ENCODE measurements around the gene CNPY2.
"Not testable (repeated sequence)": the region's sequence is repeated elsewhere in the genome, so short reads cannot be mapped to it uniquely, and the experiment has no call there.

The CNPY2 gene

GRCh38 chr12:56341616-56342015, 25.8 kb upstream of the CNPY2 start:
- no peak overlapping the region for H3K27ac ChIP-seq
- H3K4me3 ChIP-seq (ENCODE audit: low read depth in 1 of 2, low read length in 1 of 2): no peak overlapping the region
- H3K9me3 ChIP-seq: no peaks in the 10 kb centered on the region
- TF ChIP-seq CTCF (IDR thresholded peaks at IDR 0.05): no peak
- peaks cover 16 to 17% of the 10 kb centered on the region in 2 experiments for H3K4me1 ChIP-seq (ENCODE audit: control insufficient read depth in 1 of 2, insufficient read depth in 1 of 2, low read depth in 1 of 2, low read length in 1 of 2)
- H3K27me3 ChIP-seq: no peaks in the 10 kb centered on the region
- peaks cover 56% of the 10 kb centered on the region for H3K36me3 ChIP-seq

GRCh38 chr12:56339158-56339422, 23.3 kb upstream of the CNPY2 start:
- Histone ChIP-seq H3K27ac (peak overlapping the region; percentile 59), H3K27me3 (no peaks in the 10 kb centered on the region), H3K9me3 (no peaks in the 10 kb centered on the region), H3K36me3 (peaks cover 32% of the 10 kb centered on the region), H3K4me3 (ENCODE audit: low read depth in 1 of 2, low read length in 1 of 2) (no peak overlapping the region), H3K4me1 (ENCODE audit: control insufficient read depth in 1 of 2, insufficient read depth in 1 of 2, low read depth in 1 of 2, low read length in 1 of 2) (peaks cover 20 to 22% of the 10 kb centered on the region in 2 experiments)
- TF ChIP-seq CTCF (IDR thresholded peaks at IDR 0.05): no peak

GRCh38 chr12:56338308-56339157, 22.7 kb upstream of the CNPY2 start, which contains the start of gene IL23A:
TSS of gene IL23A (plus strand) at chr12:56338884. CDS start at chr12:56339045, 161 bp downstream.
- peaks cover 21 to 24% of the 10 kb centered on the region in 2 experiments for H3K4me1 ChIP-seq (ENCODE audit: control insufficient read depth in 1 of 2, insufficient read depth in 1 of 2, low read depth in 1 of 2, low read length in 1 of 2)
- H3K9me3 ChIP-seq: no peaks in the 10 kb centered on the region
- peak within 1 kb of the TSS; percentile 59 for H3K27ac ChIP-seq
- no peaks in the 10 kb centered on the region for H3K27me3 ChIP-seq
- no peak within 1 kb of the TSS for H3K4me3 ChIP-seq (ENCODE audit: low read depth in 1 of 2, low read length in 1 of 2)
- peaks cover 27% of the 10 kb centered on the region for H3K36me3 ChIP-seq
- no peak for TF ChIP-seq CTCF (IDR thresholded peaks at IDR 0.05)

- peaks cover 28% of the 10 kb centered on the region in 2 experiments for H3K4me1 ChIP-seq (ENCODE audit: control insufficient read depth in 1 of 2, insufficient read depth in 1 of 2, low read depth in 1 of 2, low read length in 1 of 2)
- H3K4me3 ChIP-seq (ENCODE audit: low read depth in 1 of 2, low read length in 1 of 2): no peak overlapping the region
- peaks cover 19% of the 10 kb centered on the region for H3K36me3 ChIP-seq
- no peaks in the 10 kb centered on the region for H3K9me3 ChIP-seq
- H3K27me3 ChIP-seq: no peaks in the 10 kb centered on the region
- no peak for TF ChIP-seq CTCF (IDR thresholded peaks at IDR 0.05)
- peak overlapping the region; percentile 59 for H3K27ac ChIP-seq
Measured at GRCh38 chr12:56337753-56338251, 22.0 kb upstream of the CNPY2 start.

GRCh38 chr12:56336361-56337167, 20.8 kb upstream of the CNPY2 start:
- no peak overlapping the region for H3K27ac ChIP-seq
- H3K4me1 ChIP-seq (ENCODE audit: control insufficient read depth in 1 of 2, insufficient read depth in 1 of 2, low read depth in 1 of 2, low read length in 1 of 2): peaks cover 28% of the 10 kb centered on the region in 2 experiments
- no peaks in the 10 kb centered on the region for H3K27me3 ChIP-seq
- peaks cover 7% of the 10 kb centered on the region for H3K36me3 ChIP-seq
- H3K4me3 ChIP-seq (ENCODE audit: low read depth in 1 of 2, low read length in 1 of 2): no peak overlapping the region
- no peak for TF ChIP-seq CTCF (IDR thresholded peaks at IDR 0.05)
- no peaks in the 10 kb centered on the region for H3K9me3 ChIP-seq

- H3K27me3 ChIP-seq; H3K9me3 ChIP-seq; H3K36me3 ChIP-seq; H3K27ac ChIP-seq; H3K4me3 ChIP-seq (ENCODE audit: low read depth in 1 of 2, low read length in 1 of 2): not testable (repeated sequence)
- H3K4me1 ChIP-seq (ENCODE audit: control insufficient read depth in 1 of 2, insufficient read depth in 1 of 2, low read depth in 1 of 2, low read length in 1 of 2): peaks cover 28% of the 10 kb centered on the region in 2 experiments
Measured at GRCh38 chr12:56335527-56335926, 19.7 kb upstream of the CNPY2 start.

All from neutrophil (primary cell).